Astrocyte of the hippocampus (primary cell): ENCODE data around the gene RPTOR.
A peak's percentile ranks its signal among the peaks of the same experiment; 100 is the strongest.
"Not testable (repeated sequence)": the region's sequence is repeated elsewhere in the genome, so short reads cannot be mapped to it uniquely, and the experiment has no call there.

Experiments
- DNase-seq: peaks from one replicate; pipeline ENCODE4 v3.0.0; 2011; ENCODE audit warnings: low read depth, low spot score

RPTOR gene

GRCh38 chr17:80614332-80615047 lies 69.9 kb downstream of the RPTOR start:
- DNase-seq, result no peak

- DNase-seq, result no peak
Observed at GRCh38 chr17:80615376-80615775, 70.7 kb downstream of the RPTOR start.

DNA sequence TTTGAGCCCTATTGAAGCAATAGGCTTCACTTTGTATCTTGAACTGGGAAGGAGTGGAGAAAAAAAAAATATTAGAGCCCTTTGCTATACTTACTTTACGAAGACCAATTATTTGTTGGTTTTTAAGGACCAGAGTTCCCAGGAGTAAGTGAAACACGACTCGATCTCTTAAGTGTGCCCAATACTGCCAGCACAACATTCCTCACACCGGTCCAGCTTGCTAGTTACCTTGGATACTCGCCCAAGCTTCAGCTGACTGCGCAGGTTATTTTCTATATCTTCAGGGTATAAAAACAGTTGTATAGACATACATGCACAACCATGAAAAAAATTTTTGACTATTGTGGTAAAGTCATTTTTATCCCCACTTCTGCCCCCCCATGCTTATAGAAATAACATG lies 72.1 kb downstream of the RPTOR start:
- DNase-seq, result no peak

DNA sequence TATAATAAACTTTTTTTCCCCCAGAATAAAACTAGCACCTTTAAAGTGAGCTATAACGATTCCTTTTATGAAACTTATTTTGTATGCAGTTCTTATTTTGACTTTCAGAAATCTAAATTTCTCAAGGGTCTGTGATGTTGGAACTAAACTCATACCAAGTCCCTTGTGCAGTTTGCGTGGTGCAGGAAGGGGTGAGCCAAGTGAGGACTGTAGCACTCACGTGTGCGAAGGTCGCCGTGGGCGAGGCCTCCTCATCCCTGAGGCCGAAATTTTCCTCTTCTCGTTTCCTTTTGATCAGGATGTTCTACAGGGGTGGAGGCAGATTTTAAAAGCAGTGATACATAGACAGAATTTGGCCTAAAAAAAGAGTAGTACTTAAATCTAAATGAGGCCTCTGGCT lies 73.7 kb downstream of the RPTOR start:
- DNase-seq, result no peak

- DNase-seq, result peak; percentile 37
Observed at GRCh38 chr17:80619535-80620235, 75.0 kb downstream of the RPTOR start.

GRCh38 chr17:80621335-80621996 lies 76.8 kb downstream of the RPTOR start:
- DNase-seq, result no peak

DNA sequence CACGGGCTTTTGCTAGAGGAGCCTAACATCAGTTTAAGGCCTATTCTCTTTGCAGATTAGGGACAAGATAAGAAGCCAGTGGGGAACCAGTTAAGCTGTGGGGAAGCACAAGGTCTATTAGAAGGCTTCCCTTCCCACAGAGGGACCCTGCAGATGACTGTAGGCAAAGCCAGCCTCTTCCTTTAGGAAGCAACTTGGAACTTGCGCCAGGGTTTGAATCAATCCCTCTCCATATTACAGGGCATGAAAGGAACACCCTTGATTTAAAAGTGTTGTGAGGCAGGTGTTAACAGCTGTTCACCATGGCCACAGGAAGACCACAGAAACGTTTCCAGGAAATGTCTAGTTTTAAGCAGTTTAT lies 77.3 kb downstream of the RPTOR start:
- no peak for DNase-seq

DNA sequence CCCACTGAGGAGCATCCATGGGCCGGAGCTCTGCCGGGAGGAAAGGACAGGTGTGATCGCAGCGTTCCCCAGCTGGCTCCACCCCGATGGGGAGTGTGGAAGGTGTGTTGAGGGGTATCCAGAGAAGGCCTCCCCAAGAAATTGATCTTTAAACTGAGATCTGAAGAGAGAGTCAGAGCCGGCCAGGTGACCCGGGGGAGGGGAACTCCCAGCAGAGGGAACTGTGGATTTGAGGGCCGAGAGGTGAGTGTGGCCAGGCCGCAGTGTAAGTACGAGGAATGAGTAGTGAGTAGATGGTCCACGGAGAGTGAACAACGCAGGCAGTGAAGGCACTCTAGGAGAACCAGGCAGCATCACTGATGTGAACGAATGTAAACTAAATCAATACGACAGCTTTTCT lies 80.2 kb downstream of the RPTOR start:
- no peak for DNase-seq

- DNase-seq, result no peak
Observed at GRCh38 chr17:80625627-80626026, 81.0 kb downstream of the RPTOR start.

- DNase-seq, result not testable (repeated sequence)
Observed at GRCh38 chr17:80628881-80629280, 84.2 kb downstream of the RPTOR start.

DNA sequence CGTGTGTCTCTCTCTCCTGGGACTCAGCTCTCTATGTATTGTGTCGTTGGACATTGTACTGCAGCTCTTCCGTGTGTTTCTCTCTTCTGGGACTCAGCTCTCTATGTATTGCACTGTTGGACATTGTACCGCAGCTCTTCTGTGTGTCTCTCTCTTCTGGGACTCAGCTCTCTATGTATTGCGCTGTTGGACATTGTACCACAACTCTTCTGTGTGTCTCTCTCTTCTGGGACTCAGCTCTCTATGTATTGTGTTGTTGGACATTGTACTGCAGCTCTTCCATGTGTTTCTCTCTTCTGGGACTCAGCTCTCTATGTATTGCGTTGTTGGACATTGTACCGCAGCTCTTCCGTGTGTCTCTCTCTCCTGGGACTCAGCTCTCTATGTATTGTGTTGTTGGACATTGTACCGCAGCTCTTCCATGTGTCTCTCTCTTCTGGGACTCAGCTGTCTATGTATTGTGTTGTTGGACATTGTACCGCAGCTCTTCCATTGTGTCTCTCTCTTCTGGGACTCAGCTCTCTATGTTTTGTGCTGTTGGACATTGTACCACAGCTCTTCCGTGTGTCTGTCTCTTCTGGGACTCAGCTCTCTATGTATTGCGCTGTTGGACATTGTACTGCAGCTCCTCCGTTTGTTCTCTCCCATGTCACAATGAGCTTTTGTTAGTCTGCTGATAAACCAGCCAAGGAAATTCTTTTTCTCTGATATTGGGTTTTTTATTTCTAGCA lies 84.8 kb downstream of the RPTOR start:
- DNase-seq, result no peak

DNA sequence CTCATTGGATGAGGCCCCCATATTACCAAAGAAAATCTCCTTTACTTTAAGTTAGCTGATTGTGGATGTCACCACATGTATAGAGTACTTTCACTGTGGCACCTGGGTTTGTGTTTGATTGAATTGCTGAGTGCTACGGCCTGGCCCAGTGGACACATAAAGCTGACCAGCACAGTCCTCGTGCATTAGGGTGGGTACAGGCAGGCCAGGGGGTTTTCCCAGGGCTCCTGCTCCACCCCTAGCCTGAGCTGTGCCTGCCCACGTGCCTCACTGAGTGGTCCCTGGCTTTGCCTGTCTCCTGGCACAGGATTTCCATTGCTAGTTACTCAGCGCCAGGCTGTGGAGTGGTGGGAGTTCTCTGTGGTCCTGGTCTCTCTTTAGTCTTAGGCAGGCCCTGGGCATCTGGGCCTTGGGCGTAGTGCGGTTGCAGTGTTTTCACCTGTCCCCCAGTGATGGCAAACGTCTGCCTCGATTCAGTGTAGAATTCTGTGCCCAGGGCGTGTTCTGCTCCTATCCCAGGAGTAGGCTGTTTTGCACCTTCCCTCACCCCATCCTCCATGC lies 86.0 kb downstream of the RPTOR start:
- no peak for DNase-seq

- DNase-seq, result no peak
Observed at GRCh38 chr17:80631142-80632045, 86.8 kb downstream of the RPTOR start.

- no peak for DNase-seq
Observed at GRCh38 chr17:80632046-80632581, 87.5 kb downstream of the RPTOR start.

DNA sequence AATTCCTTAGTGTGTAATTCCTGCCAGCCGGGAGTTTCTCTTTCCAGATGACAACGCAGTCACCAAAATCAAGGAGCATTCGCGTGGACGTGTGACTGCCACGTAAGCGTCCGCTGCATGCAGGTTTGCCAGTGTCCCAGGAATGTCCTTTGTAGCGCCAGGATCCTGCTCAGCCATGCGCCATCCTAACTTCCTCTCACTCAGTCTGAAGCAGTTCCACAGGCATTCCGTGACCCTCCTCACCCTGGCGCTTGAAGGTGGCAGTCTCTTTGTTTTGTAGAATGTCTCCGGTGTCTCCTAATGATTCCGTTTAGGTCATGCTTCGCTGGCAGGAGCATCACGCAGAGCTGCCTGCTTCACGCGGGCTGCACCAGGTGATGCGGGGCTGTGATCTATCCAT lies 88.6 kb downstream of the RPTOR start:
- no peak for DNase-seq

DNA sequence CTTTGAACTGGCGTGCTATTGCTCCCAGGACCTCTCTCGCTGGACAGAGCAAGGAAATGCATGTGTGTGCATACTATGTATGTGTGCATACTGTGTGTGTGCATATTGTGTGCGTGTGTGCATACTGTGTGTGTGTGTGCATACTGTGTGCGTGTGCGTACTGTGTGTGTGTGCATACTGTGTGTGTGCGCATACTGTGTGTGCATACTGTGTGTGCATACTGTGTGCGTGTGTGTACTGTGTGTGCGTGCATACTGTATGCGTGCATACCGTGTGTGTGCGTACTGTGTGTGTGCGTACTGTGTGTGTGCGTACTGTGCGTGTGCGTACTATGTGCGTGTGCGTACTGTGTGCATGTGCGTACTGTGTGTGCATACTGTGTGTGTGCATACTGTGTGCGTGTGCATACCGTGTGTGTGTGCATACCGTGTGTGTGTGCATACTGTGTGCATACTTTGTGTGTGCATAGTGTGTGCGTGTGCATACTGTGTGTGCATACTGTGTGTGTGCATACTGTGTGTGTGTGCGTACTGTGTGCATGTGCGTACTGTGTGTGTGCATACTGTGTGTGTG lies 89.4 kb downstream of the RPTOR start:
- no peak for DNase-seq

DNA sequence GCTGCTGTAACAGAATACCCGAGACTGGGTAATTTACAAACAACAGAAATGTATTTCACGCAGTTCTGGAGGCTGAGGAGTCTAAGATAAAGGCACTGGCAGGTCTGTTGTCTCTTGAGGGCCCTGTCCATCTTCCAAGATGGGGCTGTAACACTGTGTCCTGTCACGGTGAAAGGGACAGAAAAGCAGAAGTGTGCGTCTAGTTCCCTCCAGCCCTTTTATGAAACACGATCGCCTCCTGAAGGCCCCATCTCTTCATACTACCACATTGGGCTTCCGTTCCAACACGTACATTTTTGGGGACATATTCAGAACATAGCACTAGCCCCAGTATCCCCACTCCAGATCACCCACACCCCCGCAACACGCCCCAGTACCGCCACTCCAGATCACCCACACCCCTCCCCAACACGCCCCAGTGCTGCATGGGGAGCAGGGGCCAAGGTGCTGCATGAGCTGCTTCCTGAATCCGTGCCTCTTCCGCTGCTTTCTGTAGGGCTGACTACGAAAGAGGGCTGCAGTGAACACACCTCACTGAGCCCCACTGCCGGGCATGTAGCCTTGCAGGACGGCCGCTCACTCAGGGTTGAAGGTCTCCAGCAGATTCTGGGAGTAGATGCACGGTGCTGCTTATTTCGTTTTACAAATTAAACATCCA lies 91.9 kb downstream of the RPTOR start:
- no peak for DNase-seq

DNA sequence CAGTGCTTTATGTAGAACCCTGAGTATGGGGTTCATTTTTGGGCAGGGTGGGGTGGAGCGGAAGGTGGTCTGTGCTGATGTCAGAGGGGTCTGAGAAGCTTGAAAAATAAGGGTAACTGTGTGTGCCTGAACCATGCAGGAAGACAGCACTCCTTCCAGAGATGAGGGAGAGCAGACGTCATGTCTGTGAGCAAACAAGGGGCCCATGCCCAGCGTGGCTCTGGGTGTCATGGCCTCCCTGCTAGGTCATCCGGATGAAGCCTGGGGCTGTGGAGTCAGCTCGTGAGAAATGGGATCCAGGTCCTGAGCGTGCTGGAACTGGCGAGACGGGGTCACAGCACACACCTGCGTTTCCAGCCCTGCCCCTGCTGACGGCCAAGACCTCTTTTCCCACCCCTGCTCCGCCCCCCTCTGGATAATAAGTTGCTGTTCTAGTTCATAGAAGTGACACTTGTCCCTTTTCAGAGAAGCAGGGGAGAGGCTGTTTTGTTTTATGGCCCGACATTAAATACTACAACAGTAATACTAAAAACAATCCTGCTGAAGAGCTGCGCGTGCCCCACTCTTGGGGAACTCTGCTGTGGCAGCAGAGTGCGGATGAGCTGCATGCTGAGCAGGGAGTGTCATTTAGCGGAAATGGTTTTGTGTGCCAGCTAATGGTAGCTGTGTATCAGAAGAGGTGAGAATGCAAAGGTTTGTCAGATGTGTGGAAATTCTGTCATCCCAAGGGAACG lies 92.6 kb downstream of the RPTOR start:
- no peak for DNase-seq

DNA sequence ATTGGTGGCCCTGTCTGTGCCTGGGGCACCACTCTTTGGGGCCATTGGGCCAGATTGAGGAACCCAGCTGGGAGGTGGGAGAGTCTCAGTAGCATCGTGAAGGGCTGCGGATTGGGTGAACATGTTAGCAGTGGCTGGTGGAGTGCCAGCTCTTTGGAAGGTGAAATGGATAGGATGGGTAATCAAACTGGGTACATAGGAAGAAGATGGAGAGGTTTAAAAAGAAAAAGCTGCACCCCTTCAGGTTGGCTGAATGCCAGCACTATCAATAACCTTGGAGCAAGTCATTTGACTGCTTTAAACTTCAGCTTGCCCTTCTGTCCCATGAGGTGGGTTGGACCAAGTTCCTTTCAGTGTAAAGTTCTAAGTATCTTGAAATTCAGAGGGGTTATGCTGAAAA lies 95.0 kb downstream of the RPTOR start:
- DNase-seq, result no peak
